Rectal smooth muscle tissue (tissue), 1 donor: Measurements from ENCODE around the gene SURF2.

Experiments
- H3K27ac ChIP-seq: one replicate; pipeline ENCODE4 v1.7.0; 2013; ENCODE audit warnings: low read depth, low read length, inconsistent platforms
- H3K27me3 ChIP-seq: one replicate; pipeline ENCODE4 v1.7.0; 2013; ENCODE audit warnings: low read length; ENCODE audit not compliant: control insufficient read depth, insufficient read depth
- H3K36me3 ChIP-seq: one replicate; pipeline ENCODE4 v1.7.0; 2013; ENCODE audit warnings: low read length; ENCODE audit not compliant: control insufficient read depth, insufficient read depth
- H3K4me1 ChIP-seq: one replicate; pipeline ENCODE4 v1.7.0; 2013; ENCODE audit warnings: low read length; ENCODE audit not compliant: control insufficient read depth, insufficient read depth
- H3K4me3 ChIP-seq: one replicate; pipeline ENCODE4 v1.7.0; 2013; ENCODE audit warnings: low read length
- H3K9ac ChIP-seq: one replicate; pipeline ENCODE4 v1.7.0; 2013; ENCODE audit warnings: low read length

Gene SURF2

DNA sequence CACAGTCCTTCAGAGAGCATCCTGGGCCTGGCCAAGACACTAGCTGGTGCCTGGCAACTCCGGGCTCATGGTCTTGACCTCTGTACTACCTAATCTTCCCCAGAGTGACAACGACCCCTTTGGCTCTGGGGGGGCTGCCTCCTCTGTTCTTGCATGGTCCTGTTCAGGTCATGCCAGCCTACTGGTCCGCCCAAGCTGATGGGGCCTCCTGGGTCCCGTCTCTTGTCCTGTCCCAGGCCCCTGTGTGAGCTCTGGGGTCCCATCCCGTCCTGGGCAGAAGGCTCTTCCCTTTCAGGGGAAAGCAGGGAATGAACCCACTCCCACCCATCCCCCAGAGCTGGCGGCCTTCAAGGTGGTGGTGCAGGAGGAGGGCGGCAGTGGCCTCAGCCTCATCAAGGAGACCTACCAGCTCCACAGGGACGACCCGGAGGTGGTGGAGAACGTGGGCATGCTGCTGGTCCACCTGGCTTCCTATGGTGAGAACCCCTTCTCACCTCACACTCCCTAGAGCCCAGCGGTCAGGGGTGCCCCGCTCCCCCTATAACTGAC, 48.2 kb downstream of the SURF2 start:
- Histone ChIP-seq H3K27me3 (no peaks in the 10 kb centered on the region), H3K4me1 (no peaks in the 10 kb centered on the region), H3K27ac (no peak overlapping the region), H3K4me3 (no peak overlapping the region), H3K36me3 (peaks cover 12% of the 10 kb centered on the region), H3K9ac (no peak overlapping the region)

- Histone ChIP-seq H3K27me3 (no peaks in the 10 kb centered on the region), H3K36me3 (peaks cover 21% of the 10 kb centered on the region), H3K27ac (no peak overlapping the region), H3K4me3 (no peak overlapping the region), H3K4me1 (no peaks in the 10 kb centered on the region), H3K9ac (no peak overlapping the region)
Observed at GRCh38 chr9:133405508-133406438, 49.4 kb downstream of the SURF2 start.

DNA sequence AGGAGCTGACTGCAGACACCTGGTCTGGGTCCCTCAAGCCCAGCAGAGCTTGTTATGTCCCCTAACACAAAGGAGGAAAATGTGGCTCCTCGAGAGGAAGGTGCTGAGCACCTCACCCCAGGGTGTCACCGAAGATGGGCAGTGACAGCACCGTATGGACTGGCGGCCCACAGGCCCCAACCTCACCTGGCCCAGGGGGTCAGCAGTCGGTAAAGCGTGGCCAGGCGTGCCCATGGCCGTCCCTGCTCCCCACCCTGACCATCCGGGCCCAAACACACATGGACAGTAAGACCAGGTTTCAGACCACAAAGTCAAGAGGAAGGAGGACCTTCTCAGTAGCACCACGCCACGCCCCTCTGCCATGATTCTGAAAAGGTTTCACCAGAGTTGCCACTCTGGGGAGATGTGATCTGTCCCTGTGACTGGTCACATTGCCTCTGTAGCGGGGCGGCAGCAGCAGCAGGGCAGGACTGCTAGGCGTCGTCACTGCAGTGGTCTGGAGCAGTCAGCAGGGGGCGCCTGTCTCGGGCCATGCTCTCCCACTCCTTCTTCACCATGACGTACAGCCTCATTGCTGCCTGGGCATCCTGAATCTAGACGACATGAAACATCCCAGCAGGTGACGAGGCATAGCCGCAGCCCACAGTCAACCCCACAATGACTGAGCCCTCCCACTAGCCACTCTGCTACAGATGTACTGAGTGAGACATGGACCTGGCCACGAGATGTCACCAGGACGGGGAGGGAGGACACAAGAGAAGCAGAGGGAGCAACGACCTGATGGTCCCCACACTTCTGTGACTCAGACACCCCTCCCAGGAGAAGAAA, 50.3 kb downstream of the SURF2 start:
- peaks cover 24% of the 10 kb centered on the region for H3K36me3 ChIP-seq

GRCh38 chr9:133408042-133408441, 51.7 kb downstream of the SURF2 start:
- Histone ChIP-seq H3K27me3 (no peaks in the 10 kb centered on the region), H3K36me3 (peaks cover 35% of the 10 kb centered on the region), H3K9ac (no peak overlapping the region), H3K4me1 (no peaks in the 10 kb centered on the region), H3K4me3 (no peak overlapping the region), H3K27ac (no peak overlapping the region)

More for the DNA sequence above, 50.3 kb downstream of the SURF2 start:
- H3K4me1 ChIP-seq = no peaks in the 10 kb centered on the region
- H3K4me3 ChIP-seq = no peak overlapping the region
- no peak overlapping the region for H3K27ac ChIP-seq
- no peak overlapping the region for H3K9ac ChIP-seq
- H3K27me3 ChIP-seq = no peaks in the 10 kb centered on the region
